Neural progenitor cell (in vitro differentiated cells): ENCODE measurements around the gene PCDHGB3.

Source experiments
- EZH2 ChIP-seq: fragments of 200-600 bp; sonication (generic); IDR thresholded peaks from 2 replicates; pipeline ENCODE4 v1.6.1; 2017; ENCODE audit warnings: antibody characterized with exemption, mild to moderate bottlenecking, moderate library complexity
- EZH2phosphoT487 ChIP-seq: fragments of 200-600 bp; sonication (generic); IDR thresholded peaks from 2 replicates; pipeline ENCODE4 v1.6.1; 2017; ENCODE audit warnings: antibody characterized with exemption
- TF ChIP-seq, protein P1 (sequence below): fragments of 200-600 bp; sonication (generic); IDR thresholded peaks from 2 replicates; pipeline ENCODE4 v1.5.1; 2017; ENCODE audit warnings: antibody characterized with exemption, mild to moderate bottlenecking

DNA sequence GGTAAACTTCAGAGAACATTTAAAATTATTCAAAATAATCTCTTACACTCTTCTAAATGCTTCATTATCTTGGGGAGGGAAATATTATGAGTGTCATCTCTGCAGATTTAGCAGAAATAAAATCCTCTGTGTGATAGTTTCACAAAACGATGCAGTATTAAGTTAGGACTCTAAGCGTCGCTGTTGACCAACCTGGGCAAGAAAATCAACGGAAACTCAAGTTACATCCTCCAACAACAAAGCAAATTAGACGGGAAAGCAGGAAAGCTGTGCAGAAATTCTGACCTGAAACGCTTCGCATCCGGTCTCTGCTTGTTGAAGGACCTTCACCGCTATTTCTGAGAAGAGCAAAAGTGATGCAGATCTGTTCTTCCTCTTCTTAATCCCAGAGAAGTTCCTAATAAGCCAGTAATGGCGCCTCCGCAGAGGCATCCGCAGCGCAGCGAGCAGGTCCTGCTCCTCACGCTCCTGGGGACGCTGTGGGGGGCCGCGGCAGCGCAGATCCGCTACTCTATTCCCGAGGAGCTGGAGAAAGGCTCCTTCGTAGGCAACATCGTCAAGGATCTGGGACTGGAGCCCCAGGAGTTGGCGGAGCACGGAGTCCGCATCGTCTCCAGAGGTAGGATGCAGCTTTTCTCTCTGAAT lies 3.8 kb downstream of the PCDHGB3 start, which contains the start of gene PCDHGA6:
- TF ChIP-seq EZH2phosphoT487 (no peak), EZH2 (no peak)
- TF ChIP-seq, protein P1, sequence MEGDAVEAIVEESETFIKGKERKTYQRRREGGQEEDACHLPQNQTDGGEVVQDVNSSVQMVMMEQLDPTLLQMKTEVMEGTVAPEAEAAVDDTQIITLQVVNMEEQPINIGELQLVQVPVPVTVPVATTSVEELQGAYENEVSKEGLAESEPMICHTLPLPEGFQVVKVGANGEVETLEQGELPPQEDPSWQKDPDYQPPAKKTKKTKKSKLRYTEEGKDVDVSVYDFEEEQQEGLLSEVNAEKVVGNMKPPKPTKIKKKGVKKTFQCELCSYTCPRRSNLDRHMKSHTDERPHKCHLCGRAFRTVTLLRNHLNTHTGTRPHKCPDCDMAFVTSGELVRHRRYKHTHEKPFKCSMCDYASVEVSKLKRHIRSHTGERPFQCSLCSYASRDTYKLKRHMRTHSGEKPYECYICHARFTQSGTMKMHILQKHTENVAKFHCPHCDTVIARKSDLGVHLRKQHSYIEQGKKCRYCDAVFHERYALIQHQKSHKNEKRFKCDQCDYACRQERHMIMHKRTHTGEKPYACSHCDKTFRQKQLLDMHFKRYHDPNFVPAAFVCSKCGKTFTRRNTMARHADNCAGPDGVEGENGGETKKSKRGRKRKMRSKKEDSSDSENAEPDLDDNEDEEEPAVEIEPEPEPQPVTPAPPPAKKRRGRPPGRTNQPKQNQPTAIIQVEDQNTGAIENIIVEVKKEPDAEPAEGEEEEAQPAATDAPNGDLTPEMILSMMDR = no peak
